Measurements from ENCODE around the gene GABRB1.
A peak's percentile ranks its signal among the peaks of the same experiment; 100 is the strongest.

The GABRB1 gene

GRCh38 chr4:47118192-47118929, 87.0 kb downstream of the GABRB1 start:
- no peak for DNase-seq (ENCODE audit: low read depth)

- DNase-seq (ENCODE audit: low read depth), result no peak
Observed at GRCh38 chr4:47120783-47121182, 89.4 kb downstream of the GABRB1 start.

GRCh38 chr4:47122592-47123291, 91.4 kb downstream of the GABRB1 start:
- peak; percentile 66 for DNase-seq (ENCODE audit: low read depth)

- no peak for DNase-seq (ENCODE audit: low read depth)
Observed at GRCh38 chr4:47128991-47129390, 97.6 kb downstream of the GABRB1 start.

GRCh38 chr4:47135210-47135609, 103.8 kb downstream of the GABRB1 start:
- no peak for DNase-seq (ENCODE audit: low read depth)

- DNase-seq (ENCODE audit: low read depth), result no peak
Observed at GRCh38 chr4:47143261-47143660, 111.9 kb downstream of the GABRB1 start.

- peak; percentile 55 for DNase-seq (ENCODE audit: low read depth)
Observed at GRCh38 chr4:47145630-47146029, 114.3 kb downstream of the GABRB1 start.

GRCh38 chr4:47154816-47155370, 123.5 kb downstream of the GABRB1 start:
- no peak for DNase-seq (ENCODE audit: low read depth)

- DNase-seq (ENCODE audit: low read depth), result no peak
Observed at GRCh38 chr4:47155919-47156318, 124.6 kb downstream of the GABRB1 start.

- no peak for DNase-seq (ENCODE audit: low read depth)
Observed at GRCh38 chr4:47160095-47160494, 128.7 kb downstream of the GABRB1 start.

GRCh38 chr4:47167081-47168035, 136.0 kb downstream of the GABRB1 start:
- DNase-seq (ENCODE audit: low read depth), result peak; percentile 8

GRCh38 chr4:47184083-47184482, 152.7 kb downstream of the GABRB1 start:
- no peak for DNase-seq (ENCODE audit: low read depth)

- DNase-seq (ENCODE audit: low read depth), result no peak
Observed at GRCh38 chr4:47185761-47186160, 154.4 kb downstream of the GABRB1 start.

GRCh38 chr4:47187608-47188007, 156.2 kb downstream of the GABRB1 start:
- no peak for DNase-seq (ENCODE audit: low read depth)

GRCh38 chr4:47193179-47193578, 161.8 kb downstream of the GABRB1 start:
- DNase-seq (ENCODE audit: low read depth), result no peak

- DNase-seq (ENCODE audit: low read depth), result no peak
Observed at GRCh38 chr4:47194036-47194737, 162.8 kb downstream of the GABRB1 start.

GRCh38 chr4:47195706-47196105, 164.3 kb downstream of the GABRB1 start:
- no peak for DNase-seq (ENCODE audit: low read depth)

- DNase-seq (ENCODE audit: low read depth), result no peak
Observed at GRCh38 chr4:47198791-47199190, 167.4 kb downstream of the GABRB1 start.

GRCh38 chr4:47203593-47203992, 172.2 kb downstream of the GABRB1 start:
- DNase-seq (ENCODE audit: low read depth), result no peak

- DNase-seq (ENCODE audit: low read depth), result no peak
Observed at GRCh38 chr4:47207555-47207954, 176.2 kb downstream of the GABRB1 start.

- peak; percentile 84 for DNase-seq (ENCODE audit: low read depth)
Observed at GRCh38 chr4:47209833-47210232, 178.5 kb downstream of the GABRB1 start.

- no peak for DNase-seq (ENCODE audit: low read depth)
Observed at GRCh38 chr4:47210828-47211227, 179.5 kb downstream of the GABRB1 start.
